HEK293T (cell line): ENCODE measurements around the gene UNC79.

Experiments used
- ELF4 ChIP-seq: fragments of 450-650 bp; IDR thresholded peaks from 2 replicates; pipeline ENCODE4 v1.6.1; 2017; ENCODE audit warnings: antibody characterized with exemption
- FOXA1 ChIP-seq: fragments of 450-650 bp; IDR thresholded peaks from 2 replicates; pipeline ENCODE4 v1.6.1; 2016; ENCODE audit warnings: mild to moderate bottlenecking
- FOXK2 ChIP-seq: fragments of 450-650 bp; IDR thresholded peaks from 2 replicates; pipeline ENCODE4 v1.6.1; 2016; ENCODE audit warnings: mild to moderate bottlenecking
- FOXM1 ChIP-seq: fragments of 450-650 bp; IDR thresholded peaks from 2 replicates; pipeline ENCODE4 v1.6.1; 2017; ENCODE audit warnings: mild to moderate bottlenecking, borderline replicate concordance
- HDGF ChIP-seq: fragments of 450-650 bp; IDR thresholded peaks from 2 replicates; pipeline ENCODE4 v1.6.1; 2017; ENCODE audit warnings: antibody characterized with exemption, borderline replicate concordance
- NFRKB ChIP-seq: fragments of 450-650 bp; IDR thresholded peaks from 2 replicates; pipeline ENCODE4 v1.6.1; 2016; ENCODE audit warnings: mild to moderate bottlenecking, moderate library complexity
- SP1 ChIP-seq: fragments of 450-650 bp; IDR thresholded peaks from 2 replicates; pipeline ENCODE4 v1.6.1; 2017
- SUZ12 ChIP-seq: fragments of 450-650 bp; IDR thresholded peaks from 2 replicates; pipeline ENCODE4 v1.6.1; 2016; ENCODE audit warnings: mild to moderate bottlenecking
- TARDBP ChIP-seq: fragments of 450-650 bp; IDR thresholded peaks from 2 replicates; pipeline ENCODE4 v1.6.1; 2016

DNA sequence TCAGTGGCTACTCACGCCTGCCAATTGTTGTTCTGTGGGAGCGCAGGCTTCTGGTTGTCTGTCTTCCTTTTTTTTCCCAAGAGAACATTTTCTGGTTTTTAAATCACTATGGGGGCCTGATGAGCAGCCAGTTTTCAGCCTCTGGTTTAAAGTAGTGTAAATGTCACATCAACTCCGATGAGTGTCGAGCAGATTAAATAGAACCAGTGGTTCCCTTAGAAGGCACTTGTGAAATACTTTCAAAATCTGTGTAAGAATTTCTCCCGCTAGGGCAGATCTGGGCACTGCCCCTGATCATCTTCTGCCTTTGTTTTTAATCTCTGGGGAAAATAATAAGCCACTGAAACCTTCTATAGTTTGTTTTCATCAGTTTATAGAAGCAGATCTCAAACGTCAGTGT is 227.1 kb downstream of the UNC79 start:
- TF ChIP-seq TARDBP (no peak), FOXM1 (no peak), SP1 (no peak), NFRKB (no peak), SUZ12 (no peak), FOXA1 (no peak), HDGF (no peak), ELF4 (no peak), FOXK2 (no peak)
